ENCODE results near the gene CDC42EP3. TPM values are rescaled to one million over a fixed set of nuclear protein-coding genes. Genes with fewer than 3 reads are reported as not detected.

CDC42EP3 gene
- total and polyA plus RNA-seq, 2 donors (not counting 1 experiment from before 2014, with no cell fraction given): 28.0 to 29.9 TPM

DNA sequence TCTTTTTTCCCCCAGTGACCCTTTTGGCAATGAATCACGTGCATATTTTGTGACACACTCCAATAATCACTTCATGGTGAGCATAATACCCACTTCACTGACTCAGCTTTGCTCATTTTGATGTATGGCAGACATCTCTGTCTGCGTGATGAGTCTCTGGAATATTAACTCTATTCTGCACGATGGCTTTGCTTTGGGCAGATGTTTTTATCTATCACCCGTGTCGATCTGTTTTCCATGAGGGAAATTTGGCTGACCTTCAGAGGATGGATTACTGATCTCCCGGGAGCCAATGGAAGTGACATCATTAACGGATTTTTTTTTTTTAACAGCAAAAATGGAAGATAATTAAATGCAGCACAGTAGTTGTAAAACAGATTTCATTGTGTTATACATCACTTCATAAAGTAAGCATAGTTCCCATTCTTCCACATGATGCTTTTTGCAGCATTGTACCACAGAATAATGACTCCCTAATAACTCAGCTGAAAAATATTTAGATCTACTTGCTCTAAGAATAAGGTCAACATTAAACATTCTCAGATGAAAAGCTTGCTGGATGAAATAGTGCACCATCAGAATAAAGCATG is 29.8 kb downstream of the CDC42EP3 start:
- 88% methylated on average over 5 of the region's 7 CpGs for WGBS (ENCODE audit: insufficient coverage)
- no peak overlapping the region for H3K9ac ChIP-seq (ENCODE audit: low read length)
- no peaks in the 10 kb centered on the region for H3K9me3 ChIP-seq (ENCODE audit: control extremely low read depth in 1 of 3, control insufficient read depth in 2 of 3, insufficient read depth in 1 of 3, low read length in 2 of 3)
- no peaks in the 10 kb centered on the region for H4K20me1 ChIP-seq (ENCODE audit: control insufficient read depth, insufficient read depth, low read length, poor library complexity, severe bottlenecking)
- peaks cover 60% of the 10 kb centered on the region for H3K79me2 ChIP-seq (ENCODE audit: control insufficient read depth, insufficient read depth, low read length)
- no peak for ATAC-seq (ENCODE audit: low read depth)
- ChIA-PET CTCF (interaction anchor here (0.8 to 1.6 kb wide), 3 partner anchors 13 to 236 kb away, joined by 3 to 4 read pairs (median 4); no protein-coding TSS in a partner anchor), POLR2A (no interaction called here)
- Mint-ChIP-seq H3K9me3 (ENCODE audit: insufficient read depth) (no peaks in the 10 kb centered on the region), H3K4me1 (peaks cover 54% of the 10 kb centered on the region), H3K27ac (no peak overlapping the region), H3K27me3 (no peaks in the 10 kb centered on the region), H3K4me3 (no peak overlapping the region)
- TF ChIP-seq EZH2 (IDR thresholded peaks at IDR 0.05; ENCODE audit: borderline replicate concordance, insufficient read depth, low read depth, low read length, poor library complexity, severe bottlenecking): no peak
- TF ChIP-seq, protein P1, sequence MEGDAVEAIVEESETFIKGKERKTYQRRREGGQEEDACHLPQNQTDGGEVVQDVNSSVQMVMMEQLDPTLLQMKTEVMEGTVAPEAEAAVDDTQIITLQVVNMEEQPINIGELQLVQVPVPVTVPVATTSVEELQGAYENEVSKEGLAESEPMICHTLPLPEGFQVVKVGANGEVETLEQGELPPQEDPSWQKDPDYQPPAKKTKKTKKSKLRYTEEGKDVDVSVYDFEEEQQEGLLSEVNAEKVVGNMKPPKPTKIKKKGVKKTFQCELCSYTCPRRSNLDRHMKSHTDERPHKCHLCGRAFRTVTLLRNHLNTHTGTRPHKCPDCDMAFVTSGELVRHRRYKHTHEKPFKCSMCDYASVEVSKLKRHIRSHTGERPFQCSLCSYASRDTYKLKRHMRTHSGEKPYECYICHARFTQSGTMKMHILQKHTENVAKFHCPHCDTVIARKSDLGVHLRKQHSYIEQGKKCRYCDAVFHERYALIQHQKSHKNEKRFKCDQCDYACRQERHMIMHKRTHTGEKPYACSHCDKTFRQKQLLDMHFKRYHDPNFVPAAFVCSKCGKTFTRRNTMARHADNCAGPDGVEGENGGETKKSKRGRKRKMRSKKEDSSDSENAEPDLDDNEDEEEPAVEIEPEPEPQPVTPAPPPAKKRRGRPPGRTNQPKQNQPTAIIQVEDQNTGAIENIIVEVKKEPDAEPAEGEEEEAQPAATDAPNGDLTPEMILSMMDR (IDR thresholded peaks at IDR 0.05): no peak
- intact Hi-C loops (cut with micrococcal nuclease): no loop called here
- no peak for DNase-seq
- H3K36me3 ChIP-seq (replicated peaks in 1 of 2; ENCODE audit: control extremely low read depth in 1 of 2, control insufficient read depth in 1 of 2, extremely low read depth in 1 of 2, insufficient read depth in 2 of 2, low read length in 1 of 2): peaks cover 0 to 20% of the 10 kb centered on the region in 2 experiments
- H3K4me3 ChIP-seq (ENCODE audit: control extremely low read depth in 1 of 5, extremely low read depth in 1 of 5, insufficient read depth in 1 of 5, low read depth in 2 of 5, low read length in 4 of 5): no peak overlapping the region
- no peak overlapping the region for H2AFZ ChIP-seq (ENCODE audit: insufficient read depth, low read depth, low read length, poor library complexity, severe bottlenecking)
- H3K4me1 ChIP-seq (ENCODE audit: control insufficient read depth in 2 of 2, insufficient read depth in 2 of 2, low read length in 2 of 2): peaks cover 34 to 38% of the 10 kb centered on the region in 2 donors
- no peak overlapping the region for H3K27ac ChIP-seq (ENCODE audit: low read length in 2 of 2)
- no peaks in the 10 kb centered on the region for H3K27me3 ChIP-seq (replicated peaks in 1 of 4; ENCODE audit: control extremely low read depth in 1 of 4, control insufficient read depth in 3 of 4, insufficient read depth in 4 of 4, low read length in 3 of 4)
- H3K4me2 ChIP-seq (replicated peaks; ENCODE audit: low read depth, low read length, poor library complexity, severe bottlenecking): no peak overlapping the region

DNA sequence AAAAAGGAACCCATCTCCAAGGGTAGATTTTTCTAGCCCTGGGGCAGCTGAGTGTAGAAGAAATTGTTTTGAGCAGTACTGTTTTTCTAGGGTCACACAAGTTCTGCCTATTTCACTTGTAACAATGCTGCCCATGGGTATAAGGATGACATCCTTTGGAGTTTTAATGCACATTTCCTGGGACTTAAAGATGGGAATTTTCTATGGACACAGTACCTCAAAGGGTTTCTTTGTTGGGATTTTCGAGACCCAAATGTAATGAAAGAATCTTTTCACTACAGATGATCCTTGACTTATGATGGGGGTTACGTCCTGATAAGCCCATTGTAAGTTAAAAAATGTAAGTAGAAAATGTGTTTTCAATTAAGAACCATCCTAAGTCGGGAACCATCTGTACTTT is 31.8 kb downstream of the CDC42EP3 start:
- no peak overlapping the region for H2AFZ ChIP-seq (ENCODE audit: insufficient read depth, low read depth, low read length, poor library complexity, severe bottlenecking)
- H3K4me3 Mint-ChIP-seq: no peak overlapping the region
- intact Hi-C loops (cut with micrococcal nuclease): loop anchor here (5.0 kb wide), 1 partner anchor 37 kb away; no protein-coding TSS in a partner anchor
- H3K27me3 Mint-ChIP-seq: no peaks in the 10 kb centered on the region
- H3K4me1 ChIP-seq (ENCODE audit: control insufficient read depth in 2 of 2, insufficient read depth in 2 of 2, low read length in 2 of 2): peaks cover 42 to 44% of the 10 kb centered on the region in 2 donors
- H3K79me2 ChIP-seq (ENCODE audit: control insufficient read depth, insufficient read depth, low read length): peaks cover 40% of the 10 kb centered on the region
- no peak overlapping the region for H3K27ac ChIP-seq (ENCODE audit: low read length in 2 of 2)
- ATAC-seq (ENCODE audit: low read depth) (no peak), DNase-seq (no peak)
- no peaks in the 10 kb centered on the region for H3K27me3 ChIP-seq (replicated peaks in 1 of 4; ENCODE audit: control extremely low read depth in 1 of 4, control insufficient read depth in 3 of 4, insufficient read depth in 4 of 4, low read length in 3 of 4)
- H4K20me1 ChIP-seq (ENCODE audit: control insufficient read depth, insufficient read depth, low read length, poor library complexity, severe bottlenecking): no peaks in the 10 kb centered on the region
- H3K36me3 ChIP-seq (replicated peaks in 1 of 2; ENCODE audit: control extremely low read depth in 1 of 2, control insufficient read depth in 1 of 2, extremely low read depth in 1 of 2, insufficient read depth in 2 of 2, low read length in 1 of 2): peaks cover 0 to 9% of the 10 kb centered on the region in 2 experiments
- H3K9me3 ChIP-seq (ENCODE audit: control extremely low read depth in 1 of 3, control insufficient read depth in 2 of 3, insufficient read depth in 1 of 3, low read length in 2 of 3): no peaks in the 10 kb centered on the region
- H3K4me3 ChIP-seq (ENCODE audit: control extremely low read depth in 1 of 5, extremely low read depth in 1 of 5, insufficient read depth in 1 of 5, low read depth in 2 of 5, low read length in 4 of 5): no peak overlapping the region
- no peaks in the 10 kb centered on the region for H3K9me3 Mint-ChIP-seq (ENCODE audit: insufficient read depth)
- peaks cover 61% of the 10 kb centered on the region for H3K4me1 Mint-ChIP-seq
- TF ChIP-seq, protein P1 (IDR thresholded peaks at IDR 0.05): no peak
- TF ChIP-seq EZH2 (IDR thresholded peaks at IDR 0.05; ENCODE audit: borderline replicate concordance, insufficient read depth, low read depth, low read length, poor library complexity, severe bottlenecking): no peak
- no peak overlapping the region for H3K9ac ChIP-seq (ENCODE audit: low read length)
- H3K4me2 ChIP-seq (replicated peaks; ENCODE audit: low read depth, low read length, poor library complexity, severe bottlenecking): no peak overlapping the region
- ChIA-PET CTCF (no interaction called here), POLR2A (no interaction called here)
- H3K27ac Mint-ChIP-seq: no peak overlapping the region
- 100% methylated on average over 3 of the region's 3 CpGs for WGBS (ENCODE audit: insufficient coverage)
